Sigmoid colon (tissue), 4 donors: Measurements from ENCODE around the gene SIRPA.

Source experiments
- CTCF ChIP-seq, 4 experiments: fragments of 450-650 bp in 3 of 4; fragments of 200-600 bp in 1 of 4; IDR thresholded peaks; one replicate each; pipeline ENCODE4 v1.5.1; 2016 to 2019; ENCODE audit warnings: antibody characterized with exemption in 4 of 4, mild to moderate bottlenecking in 3 of 4, moderate library complexity in 2 of 4
- EP300 ChIP-seq, 4 donors: sonication (generic); formaldehyde crosslinking; IDR thresholded peaks; one replicate each; pipeline ENCODE4 v1.6.1; 2017; ENCODE audit warnings: antibody characterized with exemption in 4 of 4
- POLR2AphosphoS5 ChIP-seq, 4 donors: sonication (generic); formaldehyde crosslinking; IDR thresholded peaks; one replicate each; pipeline ENCODE4 v1.6.1; 2017; ENCODE audit warnings: antibody characterized with exemption in 4 of 4

- no peak for TF ChIP-seq CTCF (IDR thresholded peaks at IDR 0.05)
- no peak for TF ChIP-seq POLR2AphosphoS5 (IDR thresholded peaks at IDR 0.05)
- TF ChIP-seq EP300 (IDR thresholded peaks at IDR 0.05), result no peak
These were observed 25.0 kb downstream of the SIRPA start for GRCh38 chr20:1920252-1920651.
